ENCODE measurements around the gene OR56A1. TPM values are rescaled to one million over a fixed set of nuclear protein-coding genes. Genes with fewer than 3 reads are reported as not detected.

OR56A1 gene
- polyA plus RNA-seq, 1 donor = 0.01 TPM

DNA sequence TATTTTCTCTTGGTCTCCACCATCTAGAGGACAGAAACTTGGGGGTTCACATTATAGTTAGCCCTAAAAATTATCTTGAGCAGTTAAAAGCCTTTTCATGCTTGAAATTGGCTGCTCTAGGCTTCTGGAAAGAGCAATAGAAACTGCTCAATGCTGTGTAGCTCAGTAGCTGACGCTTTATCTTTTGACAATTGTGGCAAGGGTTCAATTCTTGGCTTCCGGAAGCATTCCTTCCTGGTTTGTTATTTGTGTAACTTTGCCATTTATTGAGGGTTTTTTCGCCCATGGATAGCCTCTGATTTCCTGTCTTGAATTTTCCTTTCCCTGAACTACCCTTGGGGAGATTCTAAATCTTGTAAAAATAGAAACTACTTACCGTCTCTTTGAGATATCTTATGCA lies 10.3 kb upstream of the OR56A1 start:
- WGBS (ENCODE audit: insufficient coverage, low lambda C conversion rate) = 81% methylated on average over 2 of the region's 4 CpGs
- no peak for DNase-seq
- Histone ChIP-seq H3K27ac (ENCODE audit: low read length) (no peak overlapping the region), H3K27me3 (ENCODE audit: control insufficient read depth, insufficient read depth, low read length) (peaks cover 3% of the 10 kb centered on the region), H3K36me3 (ENCODE audit: control insufficient read depth, insufficient read depth, low read length) (no peaks in the 10 kb centered on the region), H3K9me3 (ENCODE audit: control insufficient read depth, low read depth, low read length) (no peaks in the 10 kb centered on the region), H3K4me1 (ENCODE audit: control insufficient read depth, insufficient read depth, low read length) (no peaks in the 10 kb centered on the region), H3K4me3 (ENCODE audit: low read length) (no peak overlapping the region)

- no peaks in the 10 kb centered on the region for H3K36me3 ChIP-seq (ENCODE audit: control insufficient read depth, insufficient read depth, low read length)
These were observed 3.1 kb downstream of the OR56A1 start for GRCh38 chr11:6027501-6027900.

DNA sequence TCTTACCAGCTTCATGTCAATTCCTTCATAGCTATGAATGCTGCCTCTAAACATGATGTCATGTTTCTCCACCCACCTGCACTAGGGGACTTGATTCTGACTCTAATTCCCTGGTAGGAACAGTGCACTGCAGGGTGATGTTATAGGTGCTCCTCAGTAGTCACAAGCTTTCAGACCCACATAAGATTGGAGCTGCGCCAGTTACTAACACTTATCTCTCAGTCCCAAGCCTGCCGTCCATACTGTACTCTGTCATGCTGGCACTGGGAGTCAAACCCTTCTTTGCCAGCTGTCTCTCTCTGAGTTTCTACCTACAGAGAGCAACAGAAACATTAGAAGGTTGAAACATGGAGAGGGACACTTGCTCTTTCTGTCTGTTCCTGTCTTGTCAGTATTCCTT lies 5.5 kb downstream of the OR56A1 start:
- no CpG with 5 or more reads among the region's 2 CpGs for WGBS (ENCODE audit: insufficient coverage, low lambda C conversion rate)
- DNase-seq = no peak
- Histone ChIP-seq H3K27ac (ENCODE audit: low read length) (no peak overlapping the region), H3K4me3 (ENCODE audit: low read length) (no peak overlapping the region), H3K36me3 (ENCODE audit: control insufficient read depth, insufficient read depth, low read length) (no peaks in the 10 kb centered on the region), H3K4me1 (ENCODE audit: control insufficient read depth, insufficient read depth, low read length) (no peaks in the 10 kb centered on the region), H3K27me3 (ENCODE audit: control insufficient read depth, insufficient read depth, low read length) (no peaks in the 10 kb centered on the region), H3K9me3 (ENCODE audit: control insufficient read depth, low read depth, low read length) (no peaks in the 10 kb centered on the region)

More at GRCh38 chr11:6027501-6027900, 3.1 kb downstream of the OR56A1 start:
- Histone ChIP-seq H3K4me1 (ENCODE audit: control insufficient read depth, insufficient read depth, low read length) (no peaks in the 10 kb centered on the region), H3K27ac (ENCODE audit: low read length) (no peak overlapping the region), H3K27me3 (ENCODE audit: control insufficient read depth, insufficient read depth, low read length) (no peaks in the 10 kb centered on the region), H3K9me3 (ENCODE audit: control insufficient read depth, low read depth, low read length) (no peaks in the 10 kb centered on the region), H3K4me3 (ENCODE audit: low read length) (no peak overlapping the region)
- no CpG with 5 or more reads among the region's 1 CpG for WGBS (ENCODE audit: insufficient coverage, low lambda C conversion rate)
- no peak for DNase-seq

- 0% methylated on average over 1 of the region's 4 CpGs for WGBS (ENCODE audit: insufficient coverage, low lambda C conversion rate)
- H3K4me1 ChIP-seq (ENCODE audit: control insufficient read depth, insufficient read depth, low read length) = no peaks in the 10 kb centered on the region
- DNase-seq = peak; percentile 25 to 38
- no peak overlapping the region for H3K27ac ChIP-seq (ENCODE audit: low read length)
- no peak overlapping the region for H3K4me3 ChIP-seq (ENCODE audit: low read length)
- H3K9me3 ChIP-seq (ENCODE audit: control insufficient read depth, low read depth, low read length) = no peaks in the 10 kb centered on the region
- no peaks in the 10 kb centered on the region for H3K36me3 ChIP-seq (ENCODE audit: control insufficient read depth, insufficient read depth, low read length)
- no peaks in the 10 kb centered on the region for H3K27me3 ChIP-seq (ENCODE audit: control insufficient read depth, insufficient read depth, low read length)
These were observed 7.6 kb downstream of the OR56A1 start for GRCh38 chr11:6022956-6023355.

DNA sequence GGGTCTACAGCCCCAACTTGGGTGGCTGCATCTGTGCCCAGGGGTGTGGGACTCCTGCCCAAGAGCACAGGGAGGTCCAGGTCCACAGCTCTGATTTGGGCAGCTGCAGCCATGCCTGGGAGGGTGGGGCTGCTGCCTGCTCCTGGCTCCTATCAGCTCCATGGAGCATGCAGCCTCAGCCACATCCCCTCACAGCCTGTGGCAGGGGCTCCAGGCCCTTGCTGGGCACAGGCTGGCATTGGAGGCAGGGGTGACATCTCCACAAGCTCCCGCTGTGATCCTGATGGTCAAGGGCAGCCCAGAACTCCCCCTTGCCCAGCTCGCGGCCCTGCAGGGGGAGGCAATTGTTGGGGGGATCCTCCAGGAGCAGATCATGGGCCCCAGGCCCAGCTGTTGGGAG lies 17.5 kb downstream of the OR56A1 start:
- Histone ChIP-seq H3K9me3 (ENCODE audit: control insufficient read depth, low read depth, low read length) (no peaks in the 10 kb centered on the region), H3K36me3 (ENCODE audit: control insufficient read depth, insufficient read depth, low read length) (no peaks in the 10 kb centered on the region), H3K4me1 (ENCODE audit: control insufficient read depth, insufficient read depth, low read length) (no peaks in the 10 kb centered on the region), H3K27ac (ENCODE audit: low read length) (no peak overlapping the region), H3K4me3 (ENCODE audit: low read length) (no peak overlapping the region), H3K27me3 (ENCODE audit: control insufficient read depth, insufficient read depth, low read length) (no peaks in the 10 kb centered on the region)
- no peak for DNase-seq
- no CpG with 5 or more reads among the region's 3 CpGs for WGBS (ENCODE audit: insufficient coverage, low lambda C conversion rate)

GRCh38 chr11:6012035-6012668 lies 18.4 kb downstream of the OR56A1 start:
- Histone ChIP-seq H3K4me1 (ENCODE audit: control insufficient read depth, insufficient read depth, low read length) (no peaks in the 10 kb centered on the region), H3K4me3 (ENCODE audit: low read length) (no peak overlapping the region), H3K9me3 (ENCODE audit: control insufficient read depth, low read depth, low read length) (no peaks in the 10 kb centered on the region), H3K27me3 (ENCODE audit: control insufficient read depth, insufficient read depth, low read length) (no peaks in the 10 kb centered on the region), H3K36me3 (ENCODE audit: control insufficient read depth, insufficient read depth, low read length) (no peaks in the 10 kb centered on the region), H3K27ac (ENCODE audit: low read length) (no peak overlapping the region)
- no peak for DNase-seq
- no CpG with 5 or more reads among the region's 4 CpGs for WGBS (ENCODE audit: insufficient coverage, low lambda C conversion rate)

GRCh38 chr11:6006846-6007245 lies 23.7 kb downstream of the OR56A1 start, which contains the start of gene OR56A4:
TSS of gene OR56A4 (minus strand) at chr11:6006946. CDS start at chr11:6002992, 3,954 bp downstream.
- no peaks in the 10 kb centered on the region for H3K9me3 ChIP-seq (ENCODE audit: control insufficient read depth, low read depth, low read length)
- DNase-seq = no peak
- H3K36me3 ChIP-seq (ENCODE audit: control insufficient read depth, insufficient read depth, low read length) = no peaks in the 10 kb centered on the region
- no peak within 1 kb of the TSS for H3K27ac ChIP-seq (ENCODE audit: low read length)
- H3K4me3 ChIP-seq (ENCODE audit: low read length) = no peak within 1 kb of the TSS
- no peaks in the 10 kb centered on the region for H3K4me1 ChIP-seq (ENCODE audit: control insufficient read depth, insufficient read depth, low read length)
- H3K27me3 ChIP-seq (ENCODE audit: control insufficient read depth, insufficient read depth, low read length) = no peaks in the 10 kb centered on the region

DNA sequence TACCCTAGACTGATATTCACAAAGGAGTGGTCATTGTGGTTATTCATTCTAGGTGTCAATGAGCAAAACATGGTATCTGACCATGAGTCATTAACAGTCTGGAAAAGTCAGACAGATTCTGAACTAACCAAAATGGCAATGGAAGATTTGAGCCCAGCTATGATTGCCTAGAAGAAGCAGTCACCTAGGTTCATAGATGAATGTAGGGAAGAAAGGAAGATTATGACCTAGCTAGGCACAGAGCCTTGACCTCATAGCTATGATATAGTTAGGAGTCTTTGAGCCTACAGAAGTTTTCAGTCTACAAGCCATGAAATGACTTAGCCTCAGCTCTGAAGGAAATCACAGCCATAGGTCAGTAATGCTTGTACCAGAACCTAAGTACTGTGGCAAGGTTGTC lies 24.2 kb downstream of the OR56A1 start:
- no peak overlapping the region for H3K27ac ChIP-seq (ENCODE audit: low read length)
- no peaks in the 10 kb centered on the region for H3K36me3 ChIP-seq (ENCODE audit: control insufficient read depth, insufficient read depth, low read length)
- no peak overlapping the region for H3K4me3 ChIP-seq (ENCODE audit: low read length)
- H3K4me1 ChIP-seq (ENCODE audit: control insufficient read depth, insufficient read depth, low read length) = no peaks in the 10 kb centered on the region
- no peaks in the 10 kb centered on the region for H3K9me3 ChIP-seq (ENCODE audit: control insufficient read depth, low read depth, low read length)
- H3K27me3 ChIP-seq (ENCODE audit: control insufficient read depth, insufficient read depth, low read length) = no peaks in the 10 kb centered on the region
- DNase-seq = no peak

DNA sequence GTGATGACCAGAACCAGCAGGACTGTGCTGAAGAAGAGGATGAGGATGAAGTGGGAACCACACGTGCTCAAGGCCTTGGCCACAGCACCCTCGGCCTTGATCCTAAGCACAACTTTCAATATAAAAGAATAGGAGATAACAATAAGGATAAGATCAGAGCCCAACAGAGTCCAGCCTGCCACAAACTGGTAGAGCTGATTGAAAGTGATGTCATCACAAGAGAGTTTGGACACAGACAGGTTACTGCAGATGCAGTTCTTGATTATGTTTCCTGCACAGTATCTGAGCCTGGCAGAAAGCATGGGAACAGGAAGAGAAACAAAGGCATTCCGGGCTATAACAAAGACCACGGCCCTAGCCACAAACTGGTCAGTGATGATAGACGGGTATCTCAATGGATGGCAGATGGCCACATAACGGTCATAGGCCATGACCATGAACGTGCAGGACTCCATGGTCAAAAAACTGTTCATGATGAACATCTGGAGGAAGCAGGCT lies 28.3 kb downstream of the OR56A1 start:
- Histone ChIP-seq H3K36me3 (ENCODE audit: control insufficient read depth, insufficient read depth, low read length) (no peaks in the 10 kb centered on the region), H3K27me3 (ENCODE audit: control insufficient read depth, insufficient read depth, low read length) (no peaks in the 10 kb centered on the region), H3K4me3 (ENCODE audit: low read length) (no peak overlapping the region), H3K9me3 (ENCODE audit: control insufficient read depth, low read depth, low read length) (no peaks in the 10 kb centered on the region), H3K4me1 (ENCODE audit: control insufficient read depth, insufficient read depth, low read length) (no peaks in the 10 kb centered on the region), H3K27ac (ENCODE audit: low read length) (no peak overlapping the region)
- DNase-seq = no peak
- WGBS (ENCODE audit: insufficient coverage, low lambda C conversion rate) = no CpG with 5 or more reads among the region's 7 CpGs

DNA sequence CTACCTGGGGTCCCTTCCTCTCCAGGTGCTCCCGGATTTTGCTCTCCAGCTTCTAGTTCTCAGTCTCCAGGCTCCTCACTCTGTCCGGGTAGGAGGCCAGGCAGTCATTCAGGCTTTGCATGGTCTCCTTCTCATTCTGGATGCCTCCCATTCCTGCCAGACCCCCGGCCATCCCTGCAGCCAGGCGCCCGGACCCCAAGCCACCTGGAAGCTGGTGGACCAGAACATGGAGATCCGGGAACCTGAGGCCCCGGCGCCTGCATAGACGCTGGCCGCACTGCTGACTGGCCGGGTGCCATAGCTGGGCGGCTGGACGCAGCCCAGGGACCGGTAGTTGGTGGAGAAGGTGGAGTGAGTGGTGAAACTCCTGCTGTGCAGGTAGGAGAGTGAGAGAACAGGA lies 35.8 kb downstream of the OR56A1 start:
- no peak for DNase-seq
- no peak overlapping the region for H3K27ac ChIP-seq (ENCODE audit: low read length)
- no peaks in the 10 kb centered on the region for H3K9me3 ChIP-seq (ENCODE audit: control insufficient read depth, low read depth, low read length)
- no peak overlapping the region for H3K4me3 ChIP-seq (ENCODE audit: low read length)
- H3K36me3 ChIP-seq (ENCODE audit: control insufficient read depth, insufficient read depth, low read length) = no peaks in the 10 kb centered on the region
- no CpG with 5 or more reads among the region's 14 CpGs for WGBS (ENCODE audit: insufficient coverage, low lambda C conversion rate)
- no peaks in the 10 kb centered on the region for H3K4me1 ChIP-seq (ENCODE audit: control insufficient read depth, insufficient read depth, low read length)
- no peaks in the 10 kb centered on the region for H3K27me3 ChIP-seq (ENCODE audit: control insufficient read depth, insufficient read depth, low read length)

- Histone ChIP-seq H3K4me3 (ENCODE audit: low read length) (no peak overlapping the region), H3K27ac (ENCODE audit: low read length) (no peak overlapping the region), H3K4me1 (ENCODE audit: control insufficient read depth, insufficient read depth, low read length) (no peaks in the 10 kb centered on the region), H3K9me3 (ENCODE audit: control insufficient read depth, low read depth, low read length) (no peaks in the 10 kb centered on the region), H3K27me3 (ENCODE audit: control insufficient read depth, insufficient read depth, low read length) (no peaks in the 10 kb centered on the region), H3K36me3 (ENCODE audit: control insufficient read depth, insufficient read depth, low read length) (no peaks in the 10 kb centered on the region)
- no CpG with 5 or more reads among the region's 3 CpGs for WGBS (ENCODE audit: insufficient coverage, low lambda C conversion rate)
- no peak for DNase-seq
These were observed 37.8 kb downstream of the OR56A1 start for GRCh38 chr11:5992604-5993251.
